HG02884 (cell line): ENCODE data around the gene IQGAP3.
"Not testable (repeated sequence)": the region's sequence is repeated elsewhere in the genome, so short reads cannot be mapped to it uniquely, and the experiment has no call there.

Experiments used
- ATAC-seq: cut with Tn5 transposase; IDR thresholded peaks from one replicate; pipeline ENCODE4 v1.9.1; 2021; ENCODE audit warnings: mild to moderate bottlenecking, moderate library complexity; ENCODE audit not compliant: unreplicated experiment

The IQGAP3 gene

GRCh38 chr1:156593661-156593989, 21.3 kb upstream of the IQGAP3 start:
- ATAC-seq, result no peak

GRCh38 chr1:156592910-156593660, 20.7 kb upstream of the IQGAP3 start:
- ATAC-seq, result no peak

- no peak for ATAC-seq
Observed at GRCh38 chr1:156592158-156592909, 20.0 kb upstream of the IQGAP3 start.

DNA sequence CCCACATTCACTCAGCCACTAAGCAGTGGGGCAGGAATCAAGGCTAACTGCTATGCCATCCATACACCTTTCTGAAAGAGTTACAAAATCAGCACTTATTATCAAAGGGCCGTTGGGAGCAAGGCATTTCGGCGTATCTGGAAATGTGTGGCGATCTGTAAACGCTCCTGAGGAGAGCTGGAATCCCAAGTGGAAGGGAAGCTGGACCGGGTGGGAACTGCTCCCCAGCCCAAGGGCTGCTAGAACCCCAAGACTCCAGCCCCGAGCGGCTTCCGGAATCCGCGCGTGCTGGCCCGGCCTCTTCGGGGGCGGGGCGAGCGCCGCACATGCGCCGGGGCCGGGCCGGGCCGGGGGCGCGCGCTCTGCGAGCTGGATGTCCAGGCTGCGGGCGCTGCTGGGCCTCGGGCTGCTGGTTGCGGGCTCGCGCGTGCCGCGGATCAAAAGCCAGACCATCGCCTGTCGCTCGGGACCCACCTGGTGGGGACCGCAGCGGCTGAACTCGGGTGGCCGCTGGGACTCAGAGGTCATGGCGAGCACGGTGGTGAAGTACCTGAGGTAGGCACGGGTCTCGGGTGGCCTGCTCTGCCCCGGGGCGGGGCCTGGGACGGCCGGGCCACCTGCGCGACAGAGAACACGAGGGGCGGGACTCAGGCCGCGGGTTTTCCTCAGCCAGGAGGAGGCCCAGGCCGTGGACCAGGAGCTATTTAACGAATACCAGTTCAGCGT, 19.2 kb upstream of the IQGAP3 start, which contains the start of gene NAXE:
TSS of gene NAXE (plus strand) at position 345 of the 726 bp plus-strand sequence. CDS start at position 374, 29 bp downstream.
- peak; percentile 76 for ATAC-seq

- peak; percentile 17 for ATAC-seq
Observed at GRCh38 chr1:156591181-156591431, 18.7 kb upstream of the IQGAP3 start.

- ATAC-seq, result no peak
Observed at GRCh38 chr1:156590326-156591180, 18.2 kb upstream of the IQGAP3 start.

- ATAC-seq, result no peak
Observed at GRCh38 chr1:156589546-156589945, 17.2 kb upstream of the IQGAP3 start.

DNA sequence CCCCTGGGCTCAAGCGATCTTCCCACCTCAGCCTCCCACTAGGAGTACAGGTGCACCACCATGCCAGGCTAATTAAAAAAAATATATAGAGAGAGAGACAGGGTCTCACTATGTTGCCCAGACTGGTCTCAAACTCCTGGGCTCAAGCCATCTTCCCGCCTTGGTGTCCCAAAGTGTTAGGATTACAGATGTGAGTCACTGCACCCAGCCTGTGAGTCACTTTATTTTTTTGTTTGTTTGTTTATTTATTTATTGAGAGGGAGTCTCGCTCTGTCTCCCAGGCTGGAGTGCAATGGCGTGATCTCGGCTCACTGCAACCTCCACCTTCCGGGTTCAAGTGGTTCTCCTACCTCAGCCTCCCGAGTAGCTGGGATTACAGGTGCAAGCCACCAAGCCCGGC, 15.6 kb upstream of the IQGAP3 start:
- not testable (repeated sequence) for ATAC-seq

DNA sequence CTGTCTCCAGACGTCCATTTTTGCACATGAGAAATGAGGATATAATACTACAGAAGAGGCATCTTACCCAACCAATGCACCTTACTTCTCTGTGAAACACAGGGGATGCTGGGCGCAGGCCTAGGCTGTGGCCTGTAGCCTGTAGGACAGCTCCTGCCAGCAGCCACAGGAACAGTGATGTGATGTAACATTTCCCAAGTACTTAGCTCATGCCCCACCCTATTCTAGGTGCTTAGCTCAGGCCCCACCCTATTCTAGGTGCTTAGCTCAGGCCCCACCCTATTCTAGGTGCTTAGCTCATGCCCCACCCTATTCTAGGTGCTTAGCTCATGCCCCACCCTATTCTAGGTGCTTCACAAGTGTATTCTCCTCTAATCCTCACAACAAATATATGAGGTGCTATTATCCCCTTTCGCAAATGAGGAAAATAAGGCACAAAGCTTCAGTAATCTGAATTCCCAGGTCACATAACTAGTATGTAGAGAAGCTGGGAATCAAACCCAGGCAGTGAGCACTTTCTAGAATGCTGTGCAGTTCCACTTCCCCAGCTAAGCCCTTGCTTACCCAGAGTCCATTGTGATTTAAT, 14.6 kb upstream of the IQGAP3 start:
- no peak for ATAC-seq

- ATAC-seq, result no peak
Observed at GRCh38 chr1:156586323-156586722, 14.0 kb upstream of the IQGAP3 start.

DNA sequence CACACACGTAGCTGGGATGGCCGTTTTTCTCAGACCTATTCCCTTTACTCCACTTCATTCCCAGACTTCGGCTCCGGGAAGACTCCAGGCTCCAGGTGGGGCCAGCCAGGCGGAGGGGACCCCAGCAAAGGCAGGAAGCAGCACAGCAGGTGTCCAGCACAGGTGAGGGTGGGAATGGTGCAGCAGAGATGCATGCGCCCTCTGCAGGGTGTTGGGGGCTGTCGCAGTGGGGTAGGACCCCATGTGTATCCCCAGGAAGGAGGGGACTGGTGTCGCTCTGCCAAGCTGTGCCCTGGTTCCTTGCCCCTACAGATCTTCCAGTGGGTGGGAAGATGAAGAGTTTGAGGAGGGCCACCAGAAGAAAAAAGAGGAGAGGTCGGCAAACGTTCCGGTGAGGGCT, 12.4 kb upstream of the IQGAP3 start:
- ATAC-seq, result no peak

DNA sequence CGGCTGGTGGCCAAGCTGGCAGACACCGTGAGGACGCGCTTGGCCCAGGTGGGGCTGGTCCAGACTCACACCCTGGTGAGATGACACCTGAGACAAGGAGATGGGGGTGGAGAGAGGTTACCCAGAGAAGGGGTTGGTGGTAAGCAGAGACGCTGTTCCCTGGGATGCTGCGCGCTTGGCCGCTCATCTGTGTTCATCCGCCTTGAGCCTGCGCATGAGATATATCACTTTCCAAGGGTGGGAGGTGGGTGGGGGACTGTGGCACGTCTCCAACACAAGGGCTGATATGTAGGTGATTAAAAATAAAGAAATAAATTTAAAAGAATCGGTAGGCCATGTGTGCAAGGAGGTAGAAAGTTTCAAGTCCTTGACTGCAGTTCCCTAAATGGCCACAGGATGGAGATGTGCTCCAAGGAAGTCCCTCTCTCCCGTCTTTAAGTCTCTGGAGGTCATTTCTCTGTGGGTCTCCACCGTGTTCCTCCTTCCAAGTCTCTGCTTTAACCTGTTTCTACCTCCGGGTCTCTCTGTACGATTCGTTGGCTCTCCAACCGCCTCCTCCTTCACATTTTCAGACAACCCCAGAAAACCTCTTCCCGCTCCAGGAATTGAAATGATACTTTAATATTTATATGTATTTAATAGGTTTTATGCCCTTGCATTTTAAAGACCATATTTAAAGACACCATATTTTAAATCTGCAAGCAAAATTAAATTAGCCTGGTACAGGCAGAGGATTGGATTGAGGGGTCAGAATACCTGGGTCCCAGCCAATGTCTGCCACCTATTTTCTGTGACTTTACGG, 11.7 kb upstream of the IQGAP3 start:
- ATAC-seq, result no peak

DNA sequence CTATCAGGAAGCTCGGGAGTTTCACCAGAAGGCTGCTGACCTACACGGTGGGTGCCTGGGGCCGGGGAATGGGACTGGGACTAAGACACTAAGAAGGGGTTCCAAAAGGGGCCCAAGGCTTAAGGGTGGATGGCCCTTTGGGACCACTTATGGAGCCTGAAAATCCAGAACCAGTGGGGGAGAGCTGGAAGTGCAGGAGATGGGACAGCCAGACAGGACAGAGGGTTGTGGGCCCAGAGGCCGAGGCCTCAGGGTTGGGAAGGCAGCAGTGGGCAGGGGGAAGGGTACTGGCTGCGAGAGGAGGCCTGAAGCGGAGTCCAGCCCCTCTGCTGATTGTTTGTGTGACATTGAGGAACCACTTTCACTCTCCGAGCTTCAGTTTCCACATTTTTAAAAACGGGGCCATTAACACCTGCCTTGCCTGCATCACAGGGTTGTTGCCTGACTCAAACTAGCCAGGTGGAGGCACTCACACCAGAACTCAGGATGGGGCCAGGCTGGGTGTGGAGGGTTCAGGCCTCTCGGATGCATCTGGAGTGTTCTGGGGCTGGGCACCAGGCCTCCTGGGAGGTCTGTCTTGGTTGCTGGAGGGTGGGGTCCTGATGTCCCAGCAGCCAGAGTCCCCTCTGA, 10.1 kb upstream of the IQGAP3 start:
- ATAC-seq, result no peak

DNA sequence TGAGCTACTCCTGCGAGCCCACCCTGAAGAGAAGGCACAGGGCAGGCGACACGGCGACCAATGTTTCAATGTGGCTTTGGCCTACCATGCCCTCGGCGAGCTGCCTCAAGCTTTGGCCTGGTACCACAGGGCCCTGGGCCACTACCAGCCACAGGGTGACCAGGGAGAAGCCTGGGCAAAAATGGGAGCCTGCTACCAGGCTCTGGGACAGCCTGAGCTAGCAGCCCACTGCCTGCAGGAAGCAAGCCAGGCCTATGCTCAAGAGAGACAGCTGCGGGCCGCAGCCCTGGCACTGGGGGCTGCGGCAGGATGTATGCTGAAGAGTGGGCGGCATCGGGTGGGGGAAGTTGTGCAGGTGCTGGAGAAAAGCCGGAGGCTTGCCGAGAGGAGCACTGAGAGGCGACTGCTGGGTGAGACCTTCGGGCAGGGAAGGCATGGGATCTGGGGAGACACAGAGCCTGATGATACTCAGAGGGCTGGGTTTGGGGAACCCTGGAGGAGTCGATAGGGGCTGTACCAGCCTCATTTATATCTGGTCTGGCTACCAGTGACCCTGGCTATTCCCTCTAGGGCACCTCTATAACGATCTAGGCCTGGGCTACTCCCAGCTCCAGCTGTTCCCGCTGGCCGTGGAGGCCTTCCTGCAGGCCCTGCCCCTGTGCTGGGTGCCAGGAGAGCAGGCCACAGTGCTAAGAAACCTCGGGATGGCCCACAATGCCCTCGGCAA, 9.5 kb upstream of the IQGAP3 start:
- no peak for ATAC-seq

GRCh38 chr1:156579472-156579871, 7.1 kb upstream of the IQGAP3 start, which contains the start of gene TTC24:
Gene TTC24, plus strand, starts transcription at chr1:156579723. Its CDS starts 1,642 bp downstream, at chr1:156581365.
- no peak for ATAC-seq

DNA sequence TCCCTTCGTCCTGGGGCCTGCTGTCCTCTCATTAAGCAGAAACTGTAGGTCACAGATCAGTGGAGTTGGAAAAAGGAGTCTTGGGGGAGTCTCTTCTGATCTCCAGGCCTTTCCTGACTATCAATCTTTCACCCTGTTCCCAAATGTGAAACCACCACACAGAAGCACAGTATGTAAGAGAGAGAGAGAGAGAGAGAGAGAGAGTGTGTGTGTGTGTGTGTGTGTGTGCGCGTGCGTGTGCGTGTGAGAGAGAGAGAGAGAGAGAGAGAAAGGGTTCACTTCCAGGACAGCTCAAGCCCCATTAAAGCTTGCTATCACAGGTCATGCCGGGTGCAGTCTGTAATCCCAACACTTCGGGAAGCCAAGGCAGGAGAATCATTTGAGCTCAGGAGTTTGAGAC, 5.7 kb upstream of the IQGAP3 start:
- no peak for ATAC-seq

GRCh38 chr1:156577550-156577949, 5.2 kb upstream of the IQGAP3 start:
- ATAC-seq, result no peak

GRCh38 chr1:156574039-156574633, 1.8 kb upstream of the IQGAP3 start:
- no peak for ATAC-seq
